Spleen (tissue), 7 donors: ENCODE measurements around the gene PDLIM5.

Experiments
- POLR2A ChIP-seq, 3 donors: fragments of 450-650 bp; IDR thresholded peaks; one replicate each; pipeline ENCODE4 v1.5.1; 2017; ENCODE audit warnings: antibody characterized with exemption in 3 of 3, mild to moderate bottlenecking in 1 of 3
- TF ChIP-seq, protein P1 (sequence below), 11 experiments: fragments of 200-600 bp in 7 of 11; fragments of 450-650 bp in 4 of 11; sonication (generic) in 4 of 11; IDR thresholded peaks in 8 of 11; conservative IDR thresholded peaks in 3 of 11; 1 replicate in 7 of 11; 2 replicates in 4 of 11; pipeline versions ENCODE4 v1.4.0 to v1.8.0; 2016 to 2021; ENCODE audit warnings: antibody characterized with exemption in 11 of 11, inconsistent platforms in 4 of 11, mild to moderate bottlenecking in 1 of 11
- donor health status: DM: no; HTN: no; CAD: no; lungs with moderate emphysema.
- donor health status: DM: no; HTN: no; CAD: no.
- donor health status: DM: no; HTN: no; CAD: no.

GRCh38 chr4:94531991-94532789 is 80.4 kb downstream of the PDLIM5 start:
- no peak for TF ChIP-seq POLR2A (IDR thresholded peaks at IDR 0.05)
- TF ChIP-seq, protein P1, sequence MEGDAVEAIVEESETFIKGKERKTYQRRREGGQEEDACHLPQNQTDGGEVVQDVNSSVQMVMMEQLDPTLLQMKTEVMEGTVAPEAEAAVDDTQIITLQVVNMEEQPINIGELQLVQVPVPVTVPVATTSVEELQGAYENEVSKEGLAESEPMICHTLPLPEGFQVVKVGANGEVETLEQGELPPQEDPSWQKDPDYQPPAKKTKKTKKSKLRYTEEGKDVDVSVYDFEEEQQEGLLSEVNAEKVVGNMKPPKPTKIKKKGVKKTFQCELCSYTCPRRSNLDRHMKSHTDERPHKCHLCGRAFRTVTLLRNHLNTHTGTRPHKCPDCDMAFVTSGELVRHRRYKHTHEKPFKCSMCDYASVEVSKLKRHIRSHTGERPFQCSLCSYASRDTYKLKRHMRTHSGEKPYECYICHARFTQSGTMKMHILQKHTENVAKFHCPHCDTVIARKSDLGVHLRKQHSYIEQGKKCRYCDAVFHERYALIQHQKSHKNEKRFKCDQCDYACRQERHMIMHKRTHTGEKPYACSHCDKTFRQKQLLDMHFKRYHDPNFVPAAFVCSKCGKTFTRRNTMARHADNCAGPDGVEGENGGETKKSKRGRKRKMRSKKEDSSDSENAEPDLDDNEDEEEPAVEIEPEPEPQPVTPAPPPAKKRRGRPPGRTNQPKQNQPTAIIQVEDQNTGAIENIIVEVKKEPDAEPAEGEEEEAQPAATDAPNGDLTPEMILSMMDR (IDR thresholded peaks at IDR 0.05 in 8 of 11, conservative IDR thresholded peaks at IDR 0.05 in 3 of 11) = no peak
